Endothelial cell (in vitro differentiated cells): ENCODE measurements around the gene EDEM1. TPM values are rescaled to one million over a fixed set of nuclear protein-coding genes. Genes with fewer than 3 reads are reported as not detected.
A peak's percentile ranks its signal among the peaks of the same experiment; 100 is the strongest.

Source experiments
- DNase-seq: peaks from one replicate; pipeline ENCODE4 v3.0.0; 2021; ENCODE audit warnings: low spot score
- H3K27ac Mint-ChIP-seq: one replicate; pipeline ENCODE4 v1.8.0; 2021; ENCODE audit warnings: mixed read lengths, inconsistent platforms; ENCODE audit not compliant: unreplicated experiment
- H3K27me3 Mint-ChIP-seq: one replicate; pipeline ENCODE4 v1.8.0; 2021; ENCODE audit warnings: mild to moderate bottlenecking, moderate library complexity, mixed read lengths, inconsistent platforms; ENCODE audit not compliant: unreplicated experiment
- H3K36me3 Mint-ChIP-seq: one replicate; pipeline ENCODE4 v1.8.0; 2021; ENCODE audit warnings: mild to moderate bottlenecking, low read depth, mixed read lengths, inconsistent platforms; ENCODE audit not compliant: unreplicated experiment
- H3K4me1 Mint-ChIP-seq: one replicate; pipeline ENCODE4 v1.8.0; 2021; ENCODE audit warnings: mild to moderate bottlenecking, mixed read lengths, inconsistent platforms; ENCODE audit not compliant: unreplicated experiment
- H3K4me3 Mint-ChIP-seq: one replicate; pipeline ENCODE4 v1.8.0; 2021; ENCODE audit warnings: mild to moderate bottlenecking, mixed read lengths, inconsistent platforms; ENCODE audit not compliant: unreplicated experiment
- H3K9me3 Mint-ChIP-seq: one replicate; pipeline ENCODE4 v1.8.0; 2021; ENCODE audit warnings: mixed read lengths, inconsistent platforms; ENCODE audit not compliant: unreplicated experiment
- total RNA-seq: library from RNA; stranded (reverse); fragmentation: NEBNext Ultra II Directional; extraction: Animal tissue kit (Norgen Biotek cat#: 25700); gene quantifications from one replicate; pipeline ENCODE4 v1.2.1, GENCODE V29; 2021; ENCODE audit not compliant: unreplicated experiment
- TF ChIP-seq, protein P1 (sequence below): fragments of 200-600 bp; sonication (generic); IDR thresholded peaks from one replicate; pipeline ENCODE4 v1.5.0; 2021; ENCODE audit warnings: antibody characterized with exemption; ENCODE audit not compliant: unreplicated experiment

EDEM1 gene
- total RNA-seq, 1 donor from 2014 or later: 18.2 TPM

DNA sequence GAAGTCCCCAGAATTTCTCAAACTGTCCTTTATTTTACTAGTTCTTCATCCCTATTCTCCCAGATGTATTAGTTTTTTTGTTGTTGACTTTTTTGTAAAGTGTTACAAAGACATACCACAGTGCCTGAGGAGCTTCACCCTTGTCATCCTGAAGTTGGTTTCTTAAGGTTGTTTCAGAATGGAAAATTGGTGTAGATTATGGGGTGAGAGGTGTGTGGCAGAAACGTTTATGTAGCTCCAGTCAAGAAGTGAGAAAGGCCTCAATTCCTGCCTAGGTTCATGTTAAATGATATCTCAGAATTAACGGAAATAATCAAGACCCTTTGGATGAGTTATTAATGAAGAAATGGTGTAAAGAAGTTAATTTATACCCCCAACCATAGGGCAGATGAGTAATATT lies 6.8 kb downstream of the EDEM1 start:
- DNase-seq: no peak
- H3K36me3 Mint-ChIP-seq: peaks cover 4% of the 10 kb centered on the region
- TF ChIP-seq, protein P1, sequence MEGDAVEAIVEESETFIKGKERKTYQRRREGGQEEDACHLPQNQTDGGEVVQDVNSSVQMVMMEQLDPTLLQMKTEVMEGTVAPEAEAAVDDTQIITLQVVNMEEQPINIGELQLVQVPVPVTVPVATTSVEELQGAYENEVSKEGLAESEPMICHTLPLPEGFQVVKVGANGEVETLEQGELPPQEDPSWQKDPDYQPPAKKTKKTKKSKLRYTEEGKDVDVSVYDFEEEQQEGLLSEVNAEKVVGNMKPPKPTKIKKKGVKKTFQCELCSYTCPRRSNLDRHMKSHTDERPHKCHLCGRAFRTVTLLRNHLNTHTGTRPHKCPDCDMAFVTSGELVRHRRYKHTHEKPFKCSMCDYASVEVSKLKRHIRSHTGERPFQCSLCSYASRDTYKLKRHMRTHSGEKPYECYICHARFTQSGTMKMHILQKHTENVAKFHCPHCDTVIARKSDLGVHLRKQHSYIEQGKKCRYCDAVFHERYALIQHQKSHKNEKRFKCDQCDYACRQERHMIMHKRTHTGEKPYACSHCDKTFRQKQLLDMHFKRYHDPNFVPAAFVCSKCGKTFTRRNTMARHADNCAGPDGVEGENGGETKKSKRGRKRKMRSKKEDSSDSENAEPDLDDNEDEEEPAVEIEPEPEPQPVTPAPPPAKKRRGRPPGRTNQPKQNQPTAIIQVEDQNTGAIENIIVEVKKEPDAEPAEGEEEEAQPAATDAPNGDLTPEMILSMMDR: no peak
- peaks cover 1% of the 10 kb centered on the region for H3K27me3 Mint-ChIP-seq
- peaks cover 26% of the 10 kb centered on the region for H3K4me1 Mint-ChIP-seq
- H3K4me3 Mint-ChIP-seq: no peak overlapping the region
- peak overlapping the region; percentile 6 for H3K27ac Mint-ChIP-seq
- H3K9me3 Mint-ChIP-seq: no peaks in the 10 kb centered on the region

DNA sequence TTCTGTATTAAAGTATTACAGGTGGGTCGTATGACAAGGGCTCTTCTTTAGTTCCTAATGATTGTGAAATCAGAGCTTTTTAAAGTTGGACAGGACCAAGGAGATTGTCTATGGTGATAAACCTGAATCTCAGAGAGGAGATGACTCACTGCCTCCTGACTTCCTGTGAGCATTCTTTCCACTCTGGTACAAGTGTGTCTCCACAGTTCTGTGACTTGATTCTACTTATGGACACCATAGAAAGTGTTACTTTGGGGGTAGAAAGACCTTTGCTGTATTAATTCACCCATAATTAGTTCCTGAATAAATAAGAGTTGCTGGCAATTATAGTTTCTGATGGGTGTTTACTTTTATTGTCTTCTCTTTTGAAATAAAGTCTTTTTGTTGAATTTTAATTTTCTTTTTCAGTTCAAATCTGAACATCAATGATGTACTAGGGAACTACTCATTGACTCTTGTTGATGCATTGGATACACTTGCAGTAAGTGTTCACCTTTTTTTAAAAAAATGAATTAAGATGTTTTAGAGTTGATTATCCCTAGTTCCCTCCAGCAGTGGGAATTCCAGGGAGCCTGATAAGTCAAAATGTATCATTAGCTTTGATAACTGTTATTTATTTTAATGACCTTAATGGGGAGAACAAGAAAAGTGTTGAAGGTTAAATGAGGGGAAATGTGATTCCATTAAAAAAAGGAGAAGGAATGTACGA lies 7.4 kb downstream of the EDEM1 start:
- DNase-seq: no peak
- H3K27me3 Mint-ChIP-seq: peaks cover 1% of the 10 kb centered on the region
- no peak overlapping the region for H3K4me3 Mint-ChIP-seq
- no peaks in the 10 kb centered on the region for H3K9me3 Mint-ChIP-seq
- TF ChIP-seq, protein P1: no peak
- H3K36me3 Mint-ChIP-seq: peaks cover 4% of the 10 kb centered on the region
- H3K27ac Mint-ChIP-seq: peak overlapping the region; percentile 67
- H3K4me1 Mint-ChIP-seq: peaks cover 23% of the 10 kb centered on the region

DNA sequence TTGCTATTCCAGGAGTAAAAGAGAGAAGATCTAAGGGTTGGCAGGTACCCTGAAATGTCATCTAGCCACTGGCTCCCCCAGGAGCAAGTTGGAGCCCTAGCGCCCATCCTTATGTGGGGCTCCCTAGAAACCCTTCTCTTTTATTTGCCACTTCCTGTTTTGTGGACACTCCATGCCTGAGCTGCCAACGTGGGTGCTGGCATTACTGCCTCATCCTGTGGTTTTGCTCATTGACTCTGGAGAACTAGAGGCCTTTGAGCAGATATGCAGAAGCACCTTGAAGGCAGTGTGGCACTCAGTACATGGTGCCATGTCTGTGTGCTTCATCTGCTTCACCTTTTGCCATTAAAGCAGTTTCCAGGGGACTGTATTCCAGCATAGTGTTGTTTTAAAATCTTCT lies 8.1 kb downstream of the EDEM1 start:
- Mint-ChIP-seq H3K27ac (no peak overlapping the region), H3K36me3 (peaks cover 4% of the 10 kb centered on the region), H3K4me1 (peaks cover 17% of the 10 kb centered on the region), H3K27me3 (peaks cover 1% of the 10 kb centered on the region), H3K4me3 (no peak overlapping the region), H3K9me3 (no peaks in the 10 kb centered on the region)
- TF ChIP-seq, protein P1: no peak
- DNase-seq: no peak

DNA sequence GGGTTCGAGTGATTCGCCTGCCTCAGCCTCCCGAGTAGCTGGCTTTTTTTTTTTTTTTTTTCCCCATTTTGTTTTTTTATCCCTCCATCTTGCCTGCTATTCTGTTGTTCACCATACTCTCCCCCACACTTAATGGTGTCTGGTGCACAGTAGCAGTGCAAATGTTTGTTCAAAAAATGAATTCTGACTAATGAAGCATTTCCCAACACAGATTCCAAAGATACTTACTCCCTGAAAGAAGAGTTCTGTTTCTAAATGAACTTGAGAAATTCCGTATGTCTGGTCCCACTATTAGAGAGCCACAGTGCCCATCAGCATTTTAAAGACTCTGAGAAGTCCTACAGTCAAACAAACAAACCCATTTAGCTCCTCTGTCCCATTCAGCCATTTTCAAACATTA lies 9.5 kb downstream of the EDEM1 start:
- Mint-ChIP-seq H3K4me1 (peaks cover 17% of the 10 kb centered on the region), H3K4me3 (no peak overlapping the region), H3K27me3 (peaks cover 1% of the 10 kb centered on the region), H3K27ac (no peak overlapping the region), H3K9me3 (no peaks in the 10 kb centered on the region), H3K36me3 (peaks cover 9% of the 10 kb centered on the region)
- TF ChIP-seq, protein P1: no peak
- DNase-seq: no peak

DNA sequence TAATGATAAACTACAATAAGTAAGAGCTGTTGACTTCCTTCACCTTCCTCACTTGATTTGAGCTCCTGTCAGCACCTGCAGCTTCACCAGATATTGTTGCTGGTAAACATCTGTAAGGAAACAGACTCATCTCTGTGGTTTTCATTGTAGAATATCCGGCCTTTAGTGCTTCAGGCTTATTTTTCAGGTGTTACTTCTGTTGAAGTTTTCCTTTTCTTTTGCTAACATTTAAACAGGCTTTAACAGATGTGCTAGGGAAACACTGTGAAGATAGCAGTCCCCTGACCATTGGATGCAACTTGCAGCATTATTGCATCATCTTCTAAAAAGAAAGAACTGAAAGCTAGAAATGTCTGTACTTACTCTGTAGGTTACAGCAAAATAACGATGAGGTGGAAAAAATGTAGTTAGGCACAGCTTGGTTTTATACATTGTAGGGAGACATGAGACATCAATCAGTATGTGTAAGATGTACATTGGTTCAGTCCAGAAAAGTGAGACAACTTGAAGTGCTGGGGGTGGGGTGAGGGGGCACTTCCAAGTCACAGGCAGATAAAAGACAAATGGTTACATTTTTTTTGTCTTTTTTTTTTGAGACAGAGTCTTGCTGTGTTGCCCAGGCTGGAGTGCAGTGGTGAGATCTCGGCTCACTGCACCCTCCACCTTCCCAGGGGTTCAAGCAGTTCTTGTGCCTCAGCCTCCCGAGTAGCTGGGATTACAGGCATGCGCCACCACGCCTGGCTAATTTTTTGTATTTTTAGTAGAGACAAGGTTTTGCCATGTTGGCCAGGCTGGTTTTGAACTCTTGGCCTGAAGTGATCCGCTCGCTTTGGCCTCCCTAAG lies 10.2 kb downstream of the EDEM1 start:
- Mint-ChIP-seq H3K4me3 (no peak overlapping the region), H3K27me3 (peaks cover 1% of the 10 kb centered on the region), H3K9me3 (no peaks in the 10 kb centered on the region), H3K27ac (no peak overlapping the region), H3K36me3 (peaks cover 14% of the 10 kb centered on the region), H3K4me1 (peaks cover 17% of the 10 kb centered on the region)
- DNase-seq: no peak
- TF ChIP-seq, protein P1: no peak
